OCI-M1 (cell line): ENCODE results near the gene LRRC4.

Experiments
- DNase-seq: peaks from one replicate; lab custom pipeline; 2025; lab: John Stamatoyannopoulos, UW

The LRRC4 gene

GRCh38 chr7:128031901-128032604 lies 816 bp upstream of the LRRC4 start:
- no peak for DNase-seq

GRCh38 chr7:128030263-128030653 lies 979 bp downstream of the LRRC4 start:
- no peak for DNase-seq

- DNase-seq, result no peak
Observed at GRCh38 chr7:128029405-128029995, 1.7 kb downstream of the LRRC4 start.

GRCh38 chr7:128027485-128027980 lies 3.7 kb downstream of the LRRC4 start:
- no peak for DNase-seq

GRCh38 chr7:128026551-128026950 lies 4.7 kb downstream of the LRRC4 start:
- DNase-seq, result no peak

GRCh38 chr7:128025819-128026218 lies 5.4 kb downstream of the LRRC4 start:
- DNase-seq, result no peak

GRCh38 chr7:128025380-128025779 lies 5.9 kb downstream of the LRRC4 start:
- DNase-seq, result no peak

- DNase-seq, result no peak
Observed at GRCh38 chr7:128024151-128024550, 7.1 kb downstream of the LRRC4 start.

GRCh38 chr7:128022631-128023532 lies 8.4 kb downstream of the LRRC4 start:
- no peak for DNase-seq

- DNase-seq, result no peak
Observed at GRCh38 chr7:128021366-128021765, 9.9 kb downstream of the LRRC4 start.

GRCh38 chr7:128020159-128020558 lies 11.1 kb downstream of the LRRC4 start:
- DNase-seq, result peak; percentile 48

- DNase-seq, result no peak
Observed at GRCh38 chr7:128019288-128019687, 11.9 kb downstream of the LRRC4 start.

GRCh38 chr7:128017862-128018845 lies 13.1 kb downstream of the LRRC4 start:
- no peak for DNase-seq

- DNase-seq, result no peak
Observed at GRCh38 chr7:128017460-128017859, 13.8 kb downstream of the LRRC4 start.

- no peak for DNase-seq
Observed at GRCh38 chr7:128014811-128015210, 16.4 kb downstream of the LRRC4 start.

GRCh38 chr7:128011131-128011661 lies 20.0 kb downstream of the LRRC4 start:
- DNase-seq, result no peak

- DNase-seq, result no peak
Observed at GRCh38 chr7:128010391-128011127, 20.7 kb downstream of the LRRC4 start.

GRCh38 chr7:128008744-128009143 lies 22.5 kb downstream of the LRRC4 start:
- no peak for DNase-seq

GRCh38 chr7:128008141-128008540 lies 23.1 kb downstream of the LRRC4 start:
- DNase-seq, result no peak

GRCh38 chr7:128007303-128007680 lies 23.9 kb downstream of the LRRC4 start:
- DNase-seq, result no peak
